ENCODE results near the gene TLCD5.
A peak's percentile ranks its signal among the peaks of the same experiment; 100 is the strongest.

The TLCD5 gene

GRCh38 chr11:120338107-120338933, 13.2 kb downstream of the TLCD5 start:
- no peak for DNase-seq

GRCh38 chr11:120339394-120339890, 14.3 kb downstream of the TLCD5 start:
- no peak for DNase-seq

- DNase-seq: no peak
Measured at GRCh38 chr11:120340529-120340928, 15.4 kb downstream of the TLCD5 start.

GRCh38 chr11:120342226-120342625, 17.1 kb downstream of the TLCD5 start:
- DNase-seq: no peak

GRCh38 chr11:120342678-120343077, 17.6 kb downstream of the TLCD5 start:
- DNase-seq: no peak

- peak in 1 of 5 experiments; percentile 62 for DNase-seq
Measured at GRCh38 chr11:120343429-120343828, 18.3 kb downstream of the TLCD5 start.

- DNase-seq: peak in 3 of 5 experiments; percentile 16 to 92 (median 81)
Measured at GRCh38 chr11:120344302-120345004, 19.4 kb downstream of the TLCD5 start.

- DNase-seq: no peak
Measured at GRCh38 chr11:120346233-120346632, 21.1 kb downstream of the TLCD5 start.

- DNase-seq: no peak
Measured at GRCh38 chr11:120350637-120351036, 25.5 kb downstream of the TLCD5 start.

- DNase-seq: no peak
Measured at GRCh38 chr11:120352405-120352804, 27.3 kb downstream of the TLCD5 start.

GRCh38 chr11:120354068-120354467, 29.0 kb downstream of the TLCD5 start:
- DNase-seq: no peak

GRCh38 chr11:120354779-120355178, 29.7 kb downstream of the TLCD5 start:
- DNase-seq: no peak

- DNase-seq: no peak
Measured at GRCh38 chr11:120357620-120358019, 32.5 kb downstream of the TLCD5 start.

- no peak for DNase-seq
Measured at GRCh38 chr11:120358729-120359128, 33.6 kb downstream of the TLCD5 start.

GRCh38 chr11:120363436-120363835, 38.3 kb downstream of the TLCD5 start:
- no peak for DNase-seq

GRCh38 chr11:120365512-120365911, 40.4 kb downstream of the TLCD5 start:
- DNase-seq: no peak

- DNase-seq: no peak
Measured at GRCh38 chr11:120372296-120372695, 47.2 kb downstream of the TLCD5 start.

- DNase-seq: no peak
Measured at GRCh38 chr11:120375076-120375475, 50.0 kb downstream of the TLCD5 start.

- no peak for DNase-seq
Measured at GRCh38 chr11:120376547-120377182, 51.6 kb downstream of the TLCD5 start.

- DNase-seq: no peak
Measured at GRCh38 chr11:120378474-120378873, 53.4 kb downstream of the TLCD5 start.

GRCh38 chr11:120381401-120381800, 56.3 kb downstream of the TLCD5 start:
- DNase-seq: no peak

Measured in T-helper 2 cell (primary cell).